ENCODE data around the gene DLEC1.

The DLEC1 gene

DNA sequence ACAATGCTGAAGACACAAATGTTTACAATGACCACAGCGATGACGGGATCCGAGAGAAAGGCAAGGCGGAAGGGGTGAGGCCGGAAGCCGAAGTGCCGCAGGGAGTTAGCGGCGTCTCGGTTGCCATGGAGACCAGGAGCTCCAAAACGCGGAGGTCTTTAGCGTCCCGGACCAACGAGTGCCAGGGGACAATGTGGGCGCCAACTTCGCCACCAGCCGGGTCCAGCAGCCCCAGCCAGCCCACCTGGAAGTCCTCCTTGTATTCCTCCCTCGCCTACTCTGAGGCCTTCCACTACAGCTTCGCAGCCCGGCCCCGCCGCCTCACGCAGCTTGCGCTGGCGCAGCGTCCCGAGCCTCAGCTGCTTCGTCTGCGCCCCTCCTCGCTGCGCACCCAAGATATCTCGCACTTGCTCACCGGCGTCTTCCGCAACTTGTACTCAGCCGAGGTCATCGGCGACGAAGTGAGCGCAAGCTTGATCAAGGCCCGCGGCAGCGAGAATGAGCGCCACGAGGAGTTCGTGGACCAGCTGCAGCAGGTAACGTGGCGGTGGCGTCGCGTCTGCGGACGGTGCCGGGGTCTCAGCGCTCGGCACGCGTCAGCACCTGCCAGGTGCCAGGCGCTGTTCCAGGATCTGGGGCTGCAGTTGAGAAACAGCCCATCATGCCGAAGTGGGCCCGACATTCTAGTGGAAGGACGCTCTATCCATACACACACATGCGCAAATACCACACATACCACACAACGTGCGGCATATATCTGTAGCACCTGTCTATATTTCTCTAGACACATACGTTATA lies at the start of gene DLEC1:
DLEC1 (plus strand) TSS at position 108 of the 798 bp plus-strand sequence; CDS start at position 126, 18 bp downstream.
- DNase-seq: peak; percentile 12

DNA sequence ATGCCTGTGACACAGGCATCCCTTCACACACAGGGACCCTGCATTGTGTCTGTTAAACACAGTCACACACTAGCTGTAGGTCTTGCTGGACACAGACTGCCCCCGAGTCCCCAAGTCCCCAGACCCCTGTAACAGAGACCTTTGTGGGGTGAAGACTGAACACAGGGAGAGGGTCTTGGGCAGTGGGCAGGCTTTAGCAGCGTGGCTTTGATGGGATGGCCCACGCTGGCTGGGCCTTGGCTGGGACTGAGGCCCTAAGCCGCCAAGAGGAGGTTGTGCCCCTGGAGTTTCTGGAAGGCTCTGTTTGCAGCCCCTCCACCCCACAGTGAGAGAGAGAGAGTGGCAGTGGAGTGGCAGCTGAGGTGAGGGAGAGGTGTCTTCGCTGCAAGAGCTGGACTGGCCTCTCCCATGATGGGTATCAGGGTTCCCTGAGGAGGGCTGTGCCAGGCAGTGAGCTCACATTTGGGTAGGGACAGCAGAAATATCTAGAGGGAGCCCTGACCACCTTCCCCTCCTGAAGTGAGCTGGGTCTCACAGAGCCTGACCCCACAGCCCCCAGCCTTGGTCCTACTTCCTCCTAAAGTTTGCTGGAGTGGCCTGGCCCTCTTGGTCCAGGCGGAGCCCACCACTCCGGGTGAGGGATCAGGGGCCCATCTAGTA lies 49.1 kb upstream of the DLEC1 start:
- no peak for DNase-seq

- DNase-seq: no peak
These were observed 48.5 kb upstream of the DLEC1 start, which contains the start of gene VILL for GRCh38 chr3:37990527-37990926. Gene VILL, plus strand, starts transcription at chr3:37990786. Its CDS starts 2,887 bp downstream, at chr3:37993673.

DNA sequence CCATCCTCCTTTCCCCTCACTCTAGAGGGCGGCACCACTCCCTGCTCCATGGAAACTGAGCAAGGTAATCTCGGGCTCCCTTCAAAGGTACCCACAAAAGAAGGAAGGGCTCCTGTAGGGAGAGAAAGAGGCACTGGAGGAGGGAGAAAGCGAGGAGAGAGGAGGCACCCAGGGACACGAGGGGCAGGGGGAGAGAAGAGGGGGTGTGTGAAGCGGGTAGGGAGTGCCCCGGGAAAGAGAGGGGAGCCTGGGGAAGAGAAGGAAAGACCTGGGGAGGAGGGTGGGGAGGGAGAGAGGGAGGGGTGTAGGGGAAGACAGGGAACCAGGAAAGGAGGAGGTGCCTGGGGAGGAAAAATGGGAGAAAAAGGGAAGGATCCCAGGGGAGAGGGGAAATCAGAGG lies 47.9 kb upstream of the DLEC1 start:
- DNase-seq: no peak

- DNase-seq: no peak
These were observed 47.2 kb upstream of the DLEC1 start for GRCh38 chr3:37991823-37992222.

DNA sequence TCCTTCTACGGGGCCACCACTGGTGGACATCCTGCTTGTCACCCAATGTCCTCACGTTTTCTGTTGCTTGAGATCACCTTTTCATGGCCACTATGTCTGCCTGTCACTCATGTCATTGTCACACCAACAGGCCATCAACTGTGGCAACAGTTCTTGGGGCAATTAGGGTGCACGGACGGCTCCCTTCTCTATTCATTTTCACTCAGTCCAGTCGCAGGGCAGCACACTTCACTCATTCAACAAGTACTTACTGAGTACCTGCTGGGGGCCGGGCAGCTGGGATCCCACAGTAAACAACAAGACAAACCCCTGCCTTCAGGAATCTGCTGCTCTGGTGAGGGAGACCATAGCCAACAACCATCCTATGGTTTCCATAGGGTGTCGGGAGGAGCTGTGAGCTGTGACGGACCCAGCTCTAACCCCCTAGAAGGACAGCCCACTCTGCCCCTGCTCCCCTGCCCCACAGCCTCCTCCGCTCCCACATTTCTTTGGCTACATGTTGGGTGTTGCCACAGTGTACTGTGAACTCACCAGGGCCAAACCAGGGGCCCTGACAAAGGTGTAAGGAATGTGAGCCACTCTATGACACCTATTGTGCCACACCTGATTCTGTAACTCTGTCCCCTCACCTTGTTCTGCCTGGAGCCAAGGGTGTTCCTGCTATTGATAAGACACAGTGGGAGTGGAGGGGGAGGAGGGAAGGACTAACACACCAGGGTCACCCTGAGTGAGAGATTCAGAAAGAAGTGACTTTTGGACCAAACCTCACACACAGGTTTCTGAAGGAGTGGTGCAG lies 46.5 kb upstream of the DLEC1 start:
- DNase-seq: no peak

DNA sequence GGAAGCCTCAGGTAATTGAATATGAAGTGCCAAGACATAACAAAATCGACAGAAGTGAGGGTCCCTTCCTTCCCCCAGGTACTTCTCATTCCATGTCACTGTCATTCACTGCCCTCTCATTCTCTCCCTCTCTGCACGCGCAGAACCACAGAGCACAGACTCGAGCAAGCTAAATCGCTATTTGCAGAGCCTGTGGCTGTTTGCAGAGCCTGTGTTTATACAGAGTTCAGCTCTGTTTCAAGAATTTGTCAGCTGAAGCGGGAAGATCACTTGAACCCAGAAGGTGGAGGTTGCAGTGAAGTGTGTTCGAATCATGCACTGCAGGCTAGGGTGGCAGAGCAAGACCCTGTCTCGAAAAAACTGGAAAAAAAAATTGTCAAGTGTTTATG lies 45.9 kb upstream of the DLEC1 start:
- no peak for DNase-seq

GRCh38 chr3:37993460-37993819 lies 45.6 kb upstream of the DLEC1 start:
- DNase-seq: no peak

DNA sequence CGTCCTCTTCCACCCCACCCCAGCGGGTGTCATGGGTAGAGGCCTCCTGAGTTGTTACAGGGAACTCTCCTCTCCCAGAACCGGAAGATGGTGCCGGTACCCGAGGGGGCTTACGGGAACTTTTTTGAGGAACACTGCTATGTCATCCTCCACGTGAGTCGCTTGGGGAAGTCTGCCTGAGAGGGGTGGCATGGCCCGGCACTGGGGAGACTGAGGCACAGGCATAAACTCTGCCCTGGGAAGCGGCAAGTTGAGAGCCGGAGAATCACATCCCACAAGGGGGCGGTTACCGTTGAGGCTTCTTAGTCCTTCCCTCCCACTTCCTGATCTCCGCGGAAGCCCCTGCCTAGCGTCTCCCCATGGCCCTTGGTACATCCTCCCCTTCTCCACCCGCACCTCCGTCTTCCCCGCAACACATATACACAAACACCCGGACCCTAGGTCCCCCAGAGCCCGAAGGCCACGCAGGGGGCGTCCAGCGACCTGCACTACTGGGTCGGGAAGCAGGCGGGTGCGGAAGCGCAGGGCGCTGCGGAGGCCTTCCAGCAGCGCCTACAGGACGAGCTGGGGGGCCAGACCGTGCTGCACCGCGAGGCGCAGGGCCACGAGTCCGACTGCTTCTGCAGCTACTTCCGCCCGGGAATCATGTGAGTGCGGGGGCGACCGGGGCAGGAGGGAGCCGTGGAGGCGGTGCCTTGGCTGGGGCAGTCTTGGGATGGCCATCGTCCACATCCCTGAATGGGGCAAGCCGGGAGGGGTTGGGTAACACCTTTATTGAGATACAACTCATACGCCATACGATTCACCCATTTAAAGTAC lies 45.0 kb upstream of the DLEC1 start:
- peak; percentile 83 for DNase-seq

DNA sequence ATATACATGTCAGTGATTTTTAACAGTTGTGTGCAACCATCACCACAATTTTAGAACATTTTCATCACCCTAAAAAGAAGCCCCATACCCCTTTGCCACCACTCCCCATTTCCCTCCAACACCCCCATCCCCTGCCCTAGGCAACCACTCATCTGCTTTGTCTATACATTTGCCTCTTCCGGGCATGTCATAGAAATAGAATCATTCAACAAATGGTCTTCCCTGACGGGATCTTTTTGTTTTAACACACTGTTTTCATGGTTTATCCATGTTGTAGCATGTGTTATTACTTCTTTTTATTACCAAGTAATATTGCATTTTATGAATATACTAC lies 44.4 kb upstream of the DLEC1 start:
- no peak for DNase-seq

DNA sequence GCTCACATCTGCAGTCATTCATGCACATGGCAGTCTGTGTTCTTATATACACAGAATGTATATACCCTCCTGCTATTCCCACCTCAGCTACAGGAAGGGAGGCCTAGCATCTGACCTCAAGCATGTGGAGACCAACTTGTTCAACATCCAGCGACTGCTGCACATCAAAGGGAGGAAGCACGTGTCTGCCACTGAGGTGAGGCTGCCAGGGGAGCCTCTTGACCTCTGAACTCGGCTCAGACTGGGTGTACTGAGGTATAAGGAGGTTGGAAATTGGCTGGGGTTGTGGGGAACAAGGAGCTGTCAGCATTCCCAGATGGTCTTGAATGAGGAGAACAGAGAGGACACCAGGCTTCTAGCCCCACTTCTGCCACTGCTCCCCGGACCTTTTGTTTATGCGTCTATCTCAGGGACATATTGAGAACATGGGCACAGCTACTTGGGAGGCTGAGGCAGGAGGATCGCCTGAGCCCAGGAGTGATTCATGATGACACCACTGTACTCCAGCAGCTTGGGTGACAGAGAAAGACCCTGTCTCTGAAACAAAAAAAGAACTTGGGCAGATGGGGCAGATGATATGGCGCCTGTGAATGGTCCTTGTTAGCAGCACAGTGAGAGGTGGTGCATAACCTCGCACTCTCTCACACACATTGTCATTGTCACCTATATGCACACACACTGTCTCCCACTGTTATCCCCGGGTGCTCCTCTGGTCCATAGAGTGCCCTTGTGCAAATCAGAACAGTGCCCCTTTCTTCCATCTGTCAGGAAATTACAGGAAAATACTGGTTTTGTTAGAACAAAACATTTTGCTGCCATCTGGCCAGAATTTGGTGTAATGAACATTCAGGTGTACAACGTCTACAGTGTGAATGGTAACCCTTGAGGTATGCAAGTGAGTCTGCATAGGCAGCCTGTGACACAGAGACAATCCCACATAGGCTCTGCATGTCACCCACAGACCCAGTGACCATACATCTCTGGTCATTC lies 43.1 kb upstream of the DLEC1 start:
- DNase-seq: no peak

- peak; percentile 63 for DNase-seq
These were observed 42.2 kb upstream of the DLEC1 start for GRCh38 chr3:37996785-37997301.

- DNase-seq: no peak
These were observed 41.7 kb upstream of the DLEC1 start for GRCh38 chr3:37997342-37997741.

GRCh38 chr3:37997791-37998370 lies 41.1 kb upstream of the DLEC1 start:
- DNase-seq: no peak

DNA sequence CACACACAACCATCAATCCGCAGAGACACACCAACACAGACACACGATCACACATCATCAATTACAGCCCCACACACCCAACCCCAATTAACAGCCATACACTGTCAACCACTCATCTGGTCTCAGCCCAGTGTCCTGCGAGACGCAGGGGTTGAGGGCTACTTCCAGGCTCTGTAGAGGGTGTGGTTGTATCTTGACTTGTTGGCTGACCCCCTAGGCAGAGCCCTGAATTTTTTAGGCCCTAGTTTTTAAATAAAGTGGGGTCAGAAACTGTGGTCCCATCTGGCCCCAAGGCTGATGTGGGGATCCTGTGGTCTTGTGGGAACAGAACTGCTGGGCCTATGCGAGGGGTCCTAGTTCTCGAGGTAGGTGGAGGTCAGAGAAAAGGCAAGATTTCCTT lies 39.2 kb upstream of the DLEC1 start:
- DNase-seq: no peak

GRCh38 chr3:38000242-38000916 lies 38.6 kb upstream of the DLEC1 start:
- DNase-seq: no peak

GRCh38 chr3:38000965-38001455 lies 38.0 kb upstream of the DLEC1 start:
- DNase-seq: no peak

DNA sequence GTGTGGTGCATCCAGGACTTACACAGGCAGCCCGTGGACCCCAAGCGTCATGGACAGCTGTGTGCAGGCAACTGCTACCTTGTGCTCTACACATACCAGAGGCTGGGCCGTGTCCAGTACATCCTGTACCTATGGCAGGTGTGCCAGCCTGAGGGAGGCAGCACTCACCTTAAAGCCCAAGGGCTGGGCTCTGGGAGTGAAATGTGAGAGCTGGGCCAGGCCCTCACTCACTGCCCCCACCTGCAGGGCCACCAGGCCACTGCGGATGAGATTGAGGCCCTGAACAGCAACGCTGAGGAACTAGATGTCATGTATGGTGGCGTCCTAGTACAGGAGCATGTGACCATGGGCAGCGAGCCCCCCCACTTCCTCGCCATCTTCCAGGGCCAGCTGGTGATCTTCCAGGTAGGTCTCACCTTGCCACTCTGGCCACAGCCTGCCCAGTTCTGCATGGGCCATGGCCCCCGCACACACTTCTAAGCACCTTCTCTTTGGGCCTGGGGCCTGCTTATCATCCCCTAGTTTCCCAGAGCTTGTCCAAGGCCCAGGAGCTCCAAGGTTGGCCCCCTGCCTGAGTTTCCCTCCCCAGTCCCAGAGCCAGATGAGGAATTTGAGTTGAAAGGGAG lies 37.4 kb upstream of the DLEC1 start:
- DNase-seq: no peak

DNA sequence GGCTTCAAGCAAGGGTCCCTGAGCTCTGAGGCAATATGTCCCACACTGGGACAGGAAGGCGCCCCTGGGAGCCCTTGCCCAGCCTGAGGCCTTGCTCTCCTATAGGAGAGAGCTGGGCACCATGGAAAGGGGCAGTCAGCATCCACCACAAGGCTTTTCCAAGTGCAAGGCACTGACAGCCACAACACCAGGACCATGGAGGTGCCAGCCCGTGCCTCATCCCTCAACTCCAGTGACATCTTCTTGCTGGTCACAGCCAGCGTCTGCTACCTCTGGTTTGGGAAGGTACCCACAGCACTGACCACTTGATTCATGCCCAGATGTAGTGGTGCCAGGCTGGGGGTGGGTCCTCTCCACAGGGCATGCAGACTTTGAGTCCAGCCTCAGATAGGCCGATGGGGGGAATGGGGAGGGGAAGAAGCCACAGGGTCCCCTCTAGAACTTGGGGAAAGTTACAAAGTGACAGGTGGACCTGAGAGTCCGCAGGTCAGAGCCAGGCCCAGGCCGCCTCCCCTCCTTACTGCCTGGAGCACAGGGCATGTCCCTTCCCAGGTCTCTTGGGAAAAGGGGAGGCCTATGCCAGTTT lies 36.6 kb upstream of the DLEC1 start:
- DNase-seq: no peak

All from HCEC 1CT (cell line).